Epidermal melanocyte (primary cell): Measurements from ENCODE around the gene RSPH1.
"Not testable (repeated sequence)": the region's sequence is repeated elsewhere in the genome, so short reads cannot be mapped to it uniquely, and the experiment has no call there.

Source experiments
- DNase-seq: peaks from one replicate; pipeline ENCODE4 v3.0.0; 2011; ENCODE audit warnings: low spot score; ENCODE audit not compliant: insufficient read length

Gene RSPH1

DNA sequence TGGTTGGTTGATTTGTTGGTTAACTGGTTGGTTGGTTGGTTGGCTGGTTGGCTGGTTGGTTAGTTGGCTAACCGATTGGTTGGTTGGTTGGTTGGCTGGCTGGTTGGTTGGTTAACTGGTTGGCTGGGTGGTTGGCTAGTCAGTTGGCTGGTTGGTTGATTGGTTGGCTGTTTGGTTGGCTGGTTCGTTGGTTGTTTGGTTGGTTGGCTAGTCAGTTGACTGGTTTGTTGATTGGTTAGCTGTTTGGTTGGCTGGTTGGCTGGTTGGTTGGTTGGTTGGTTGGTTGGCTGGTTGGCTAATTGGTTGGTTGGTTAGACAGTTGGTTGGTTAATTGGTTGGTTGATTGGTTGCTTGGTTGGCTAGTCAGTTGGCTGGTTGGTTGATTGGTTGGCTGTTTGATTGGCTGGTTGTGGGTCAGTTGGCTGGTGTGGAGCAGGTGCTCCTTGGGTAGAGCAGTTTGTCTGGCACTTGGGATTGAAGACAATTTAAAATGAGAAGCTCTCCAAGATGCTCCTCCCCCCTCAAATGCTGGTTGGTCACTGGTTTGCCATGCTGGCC lies 6.9 kb downstream of the RSPH1 start:
- no peak for DNase-seq

DNA sequence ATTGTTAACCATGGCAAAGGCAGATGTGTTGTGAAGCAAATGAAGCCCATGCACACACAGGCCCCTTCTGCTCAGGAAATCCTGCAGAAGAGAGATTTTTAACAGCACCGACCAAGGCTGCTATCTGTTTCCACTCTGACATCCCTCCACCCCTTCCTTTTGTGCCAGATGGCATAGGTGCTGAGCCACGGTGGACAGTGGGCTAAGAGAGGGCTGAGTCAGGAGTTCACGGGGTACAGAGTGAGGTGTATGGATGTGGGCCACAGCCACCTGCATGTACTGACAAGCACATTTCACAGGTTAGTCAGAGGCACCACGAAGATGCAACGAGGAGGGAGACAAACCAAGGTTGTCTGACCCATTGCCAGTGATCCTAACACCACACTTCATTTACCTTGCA lies 9.5 kb downstream of the RSPH1 start:
- DNase-seq, result no peak

DNA sequence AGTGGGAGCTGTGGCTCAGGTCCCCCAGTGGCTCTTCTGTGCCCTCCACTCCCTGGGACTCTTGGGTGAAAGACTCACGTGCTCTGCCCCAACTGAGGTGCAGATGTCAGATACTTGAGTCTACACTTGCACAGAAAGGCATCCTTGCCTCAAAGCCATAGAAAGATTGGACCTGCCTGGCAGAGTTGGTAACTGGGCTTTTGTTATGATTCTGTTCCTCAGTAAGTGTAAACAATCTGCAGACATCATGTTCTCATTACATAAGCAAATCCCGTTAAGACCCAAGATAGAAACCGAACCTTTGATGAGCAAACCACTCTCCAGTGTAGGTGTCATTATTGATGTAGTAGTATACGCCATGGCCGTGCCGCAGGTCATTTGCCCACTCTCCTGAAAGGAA lies 10.0 kb downstream of the RSPH1 start:
- DNase-seq, result no peak

DNA sequence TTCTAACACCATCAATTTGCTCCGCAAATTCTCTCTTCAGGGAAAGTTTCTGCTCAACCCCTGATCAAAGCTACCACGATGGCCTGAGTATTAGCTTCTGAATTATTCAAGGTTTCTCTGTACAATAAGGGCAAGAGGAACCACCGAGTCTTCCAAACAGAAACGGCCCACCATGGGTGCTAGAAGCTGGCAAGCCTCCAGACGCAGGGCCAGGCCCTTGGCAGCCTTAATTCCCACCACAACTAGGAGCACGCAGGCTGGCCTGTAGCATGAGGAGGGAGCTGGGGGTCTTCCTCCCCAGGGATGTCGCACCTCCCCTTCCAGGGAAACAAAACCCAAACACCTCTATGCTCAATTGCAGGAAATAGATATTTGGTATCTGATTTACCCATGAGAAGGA lies 11.1 kb downstream of the RSPH1 start:
- DNase-seq, result no peak

DNA sequence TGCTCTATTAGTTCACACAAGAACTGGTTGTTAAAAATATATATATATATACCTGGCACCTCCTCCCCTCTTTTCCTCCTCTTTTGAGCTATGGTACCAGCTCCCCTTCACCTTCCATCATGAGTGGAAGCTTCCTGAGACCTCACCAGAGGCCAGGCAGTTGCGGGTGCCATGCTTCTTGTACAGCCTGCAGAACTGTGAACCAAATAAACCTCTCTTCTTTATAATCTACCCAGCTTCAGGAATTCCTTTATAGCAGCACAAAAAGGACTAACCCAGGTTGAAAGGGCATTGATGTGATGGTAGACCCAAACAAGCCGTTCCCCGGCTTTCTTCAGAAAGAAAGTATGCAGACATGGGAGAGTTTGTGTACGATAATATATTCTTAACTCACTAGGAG lies 14.9 kb downstream of the RSPH1 start:
- DNase-seq, result no peak

DNA sequence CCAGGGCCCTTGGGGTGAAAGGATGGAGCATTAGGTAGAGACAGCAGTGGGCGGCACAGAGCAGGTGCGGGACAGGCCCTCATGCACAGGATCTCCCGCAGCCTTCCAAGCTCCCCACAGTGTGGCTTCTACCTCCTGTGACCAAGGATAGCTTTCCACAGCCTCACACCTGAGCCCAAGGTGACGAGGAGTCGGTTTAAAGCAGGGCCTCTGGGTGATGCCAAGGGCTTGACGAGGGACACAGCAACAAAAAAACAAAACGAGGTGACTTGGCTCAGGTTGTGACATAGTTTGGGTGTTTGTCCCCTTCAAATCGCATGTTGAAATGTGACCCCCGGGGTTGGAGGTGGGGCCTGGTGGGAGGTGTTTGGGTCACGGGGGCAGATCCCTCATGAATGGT lies 15.3 kb downstream of the RSPH1 start:
- no peak for DNase-seq

DNA sequence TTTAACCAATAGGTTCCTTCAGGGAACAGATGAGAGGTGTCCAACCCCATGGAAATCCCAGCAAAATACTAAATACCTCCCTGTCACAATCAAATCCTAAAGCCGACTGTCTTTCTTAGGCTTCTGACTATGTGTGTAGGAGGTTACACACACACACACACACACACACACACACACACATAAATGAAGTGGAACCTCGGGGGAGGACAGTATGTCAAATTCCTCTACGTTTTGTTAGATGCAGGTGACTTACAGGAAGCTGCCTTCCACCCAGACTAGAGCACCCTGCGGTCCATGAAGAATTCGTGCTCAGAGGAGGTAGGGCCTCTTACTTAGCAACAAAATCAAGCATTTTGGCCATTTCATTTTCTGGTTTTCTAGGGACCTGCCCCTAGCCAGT lies 16.4 kb downstream of the RSPH1 start:
- no peak for DNase-seq

DNA sequence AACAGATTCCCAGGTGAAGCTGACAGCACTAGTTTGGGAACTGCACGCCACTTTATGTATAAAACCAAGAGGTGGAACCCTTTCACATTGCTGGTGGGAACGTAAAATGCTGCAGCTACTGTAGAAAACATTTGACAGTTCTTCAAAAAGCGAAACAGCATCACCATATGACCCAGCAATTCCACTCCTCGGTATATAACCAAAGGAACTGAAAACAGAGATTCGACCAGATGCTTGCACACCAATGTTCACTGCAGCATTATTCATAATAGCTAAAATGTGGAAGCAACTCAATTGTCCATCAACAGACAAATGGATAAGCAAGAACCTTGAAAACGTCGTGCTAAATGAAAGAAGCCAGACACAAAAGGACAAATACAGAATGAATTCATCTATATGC lies 17.5 kb downstream of the RSPH1 start:
- DNase-seq, result no peak

DNA sequence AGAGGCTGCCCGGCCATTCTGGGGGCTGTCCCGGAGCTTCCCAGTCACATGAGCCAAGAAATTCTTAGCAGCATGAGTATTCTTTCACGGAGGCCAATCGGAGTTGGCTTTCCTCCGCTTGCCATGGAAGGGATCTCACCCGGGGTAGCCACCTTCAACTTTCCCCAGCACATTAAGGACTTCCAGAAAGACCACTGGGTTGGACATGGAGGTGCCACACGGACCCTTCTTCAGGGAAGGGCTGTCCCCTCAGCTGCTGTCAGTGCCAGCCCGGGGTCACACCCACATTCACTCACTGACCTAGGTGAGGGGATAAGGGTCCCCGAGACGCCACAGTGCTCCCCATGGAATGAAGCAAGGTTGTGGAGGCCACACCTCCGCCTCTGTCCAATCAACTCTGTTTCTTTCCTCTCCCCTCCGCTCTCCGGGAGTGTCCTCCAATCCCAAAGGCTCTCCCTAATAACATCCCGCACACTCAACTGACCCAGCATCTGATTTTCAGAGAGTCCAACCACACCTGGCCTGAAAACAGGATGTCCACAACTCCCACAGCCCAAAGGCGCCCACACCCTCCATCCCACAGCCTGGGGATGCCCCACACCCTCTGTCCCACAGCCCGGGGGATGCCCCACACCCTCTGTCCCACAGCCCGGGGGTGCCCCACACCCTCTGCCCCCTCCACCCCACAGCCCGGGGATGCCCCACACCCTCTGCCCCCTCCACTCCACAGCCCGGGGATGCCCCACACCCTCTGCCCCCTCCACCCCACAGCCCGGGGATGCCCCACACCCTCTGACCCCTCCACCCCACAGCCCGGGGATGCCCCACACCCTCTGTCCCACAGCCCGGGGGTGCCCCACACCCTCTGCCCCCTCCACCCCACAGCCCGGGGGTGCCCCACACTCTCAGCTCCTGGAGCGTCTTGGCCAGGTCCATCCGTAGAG lies 19.4 kb downstream of the RSPH1 start:
- no peak for DNase-seq

DNA sequence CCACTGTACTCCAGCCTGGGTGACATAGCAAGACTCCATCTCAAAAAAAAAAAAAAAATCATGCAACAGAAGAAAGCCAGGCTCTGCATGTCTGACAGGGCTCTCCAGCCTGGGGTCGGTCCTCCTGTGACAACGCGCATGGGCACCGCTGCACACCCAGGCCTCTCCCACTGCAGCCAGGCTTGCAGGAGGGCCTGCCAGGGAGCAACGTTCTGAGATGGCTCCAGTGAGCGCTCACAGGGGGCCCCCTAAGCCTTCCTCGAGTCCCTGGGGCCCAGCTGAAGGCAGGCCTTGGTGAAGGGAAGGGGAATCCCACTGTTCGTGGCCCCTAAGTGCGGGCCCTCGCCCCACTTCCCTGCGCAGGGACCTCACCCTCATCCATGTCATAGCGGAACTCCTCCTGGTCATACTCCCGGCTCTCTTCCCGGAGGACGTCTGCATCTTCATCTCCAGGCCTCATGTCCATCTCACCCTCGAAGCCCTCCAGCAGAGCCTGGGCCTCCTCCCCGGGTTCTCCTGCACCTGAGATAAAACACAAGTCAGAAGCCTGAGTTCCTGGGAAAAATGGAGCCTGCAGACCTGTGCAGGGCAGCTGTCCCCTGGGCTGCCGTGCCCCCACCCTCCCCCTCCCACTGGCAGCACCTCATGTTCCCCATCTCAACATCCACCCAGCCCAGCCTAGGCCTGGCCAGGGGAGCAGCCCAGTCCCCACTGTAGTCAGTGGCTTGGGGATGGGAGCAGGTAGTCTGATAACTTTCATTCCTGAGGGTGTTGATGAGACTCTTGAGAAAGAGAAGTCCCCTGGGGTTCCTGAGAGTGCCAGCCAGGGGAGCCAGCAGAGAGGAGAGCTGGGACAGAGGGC lies 20.3 kb downstream of the RSPH1 start:
- DNase-seq, result no peak

DNA sequence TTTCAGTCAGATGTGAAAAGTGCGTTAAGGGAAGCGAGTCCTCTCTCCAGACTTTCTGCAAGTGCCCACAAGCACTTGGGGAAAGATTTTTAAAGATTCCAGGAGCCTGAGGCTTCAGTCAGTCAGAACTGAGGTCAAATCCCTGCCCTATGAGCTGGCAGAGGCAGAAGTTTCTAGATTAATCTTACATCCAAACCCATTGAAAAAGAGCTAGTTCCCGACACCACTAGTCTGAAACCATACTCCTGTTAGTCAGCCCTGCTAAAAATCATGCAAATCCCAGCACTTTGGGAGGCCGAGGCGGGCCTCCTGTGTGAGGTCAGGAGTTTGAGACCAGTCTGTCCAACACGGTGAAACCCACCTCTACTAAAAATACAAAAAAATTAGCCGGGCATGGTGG lies 21.0 kb downstream of the RSPH1 start:
- no peak for DNase-seq

DNA sequence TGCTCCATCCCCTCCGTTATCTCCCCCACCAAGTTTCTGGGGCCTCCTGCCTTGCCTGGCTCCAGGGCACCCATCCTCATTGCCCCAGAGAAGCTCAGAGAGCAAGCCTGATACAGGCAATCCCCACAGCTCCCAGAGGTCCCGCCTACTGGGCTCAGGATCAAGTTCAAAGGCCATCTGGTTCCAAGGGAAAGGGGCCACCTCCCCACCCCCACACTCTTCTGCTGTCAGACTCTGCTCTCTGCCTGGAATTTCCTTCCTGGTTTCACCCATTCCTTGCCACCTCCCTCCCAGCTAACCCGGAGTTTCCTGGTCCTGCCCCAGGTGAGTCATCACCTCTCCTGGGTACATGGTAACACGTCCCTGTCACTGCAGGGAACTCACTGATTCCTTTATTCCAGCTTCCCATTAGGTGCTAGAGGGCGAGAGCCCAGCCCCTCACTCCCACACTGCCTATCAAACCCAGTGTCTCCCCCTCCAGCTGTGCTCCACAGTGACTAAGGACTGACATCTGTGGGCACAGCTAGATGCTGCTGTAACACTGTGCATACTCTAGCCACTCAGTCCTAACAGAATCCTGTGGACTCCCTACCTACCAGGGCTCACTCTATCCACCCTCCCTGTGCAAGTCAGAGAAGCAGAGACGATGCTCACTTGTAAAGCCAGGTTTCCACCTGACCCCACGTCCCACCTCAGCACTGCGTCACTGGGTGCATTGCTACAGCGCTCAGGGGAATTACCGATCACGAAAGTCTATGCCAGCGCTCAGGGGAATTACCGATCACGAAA lies 21.8 kb downstream of the RSPH1 start:
- no peak for DNase-seq

DNA sequence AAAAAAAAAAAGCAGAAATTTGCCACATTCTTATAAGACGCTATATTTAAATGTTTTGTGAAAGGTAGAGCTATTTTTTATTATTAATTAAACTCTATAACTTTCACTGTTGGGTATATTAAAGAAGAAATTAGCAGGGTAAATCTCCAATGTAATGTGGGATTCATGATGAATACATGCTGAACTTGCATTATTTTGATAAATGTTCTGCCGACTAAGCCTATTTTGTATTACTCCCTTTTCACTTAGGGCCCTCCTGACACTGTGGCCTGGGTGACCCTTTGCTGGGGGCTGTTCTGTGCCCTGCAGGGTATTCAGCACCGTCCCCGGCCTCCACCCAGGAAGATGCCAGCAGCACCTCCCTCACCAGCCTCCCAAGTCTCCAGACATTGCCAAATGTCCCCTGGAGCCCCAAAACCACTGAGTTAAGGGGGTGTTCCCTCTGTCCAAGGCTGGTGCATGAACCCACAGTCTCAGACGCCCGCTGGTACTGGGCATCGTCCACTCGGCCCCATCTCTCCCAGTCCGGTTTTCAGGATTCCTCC lies 22.5 kb downstream of the RSPH1 start:
- no peak for DNase-seq

DNA sequence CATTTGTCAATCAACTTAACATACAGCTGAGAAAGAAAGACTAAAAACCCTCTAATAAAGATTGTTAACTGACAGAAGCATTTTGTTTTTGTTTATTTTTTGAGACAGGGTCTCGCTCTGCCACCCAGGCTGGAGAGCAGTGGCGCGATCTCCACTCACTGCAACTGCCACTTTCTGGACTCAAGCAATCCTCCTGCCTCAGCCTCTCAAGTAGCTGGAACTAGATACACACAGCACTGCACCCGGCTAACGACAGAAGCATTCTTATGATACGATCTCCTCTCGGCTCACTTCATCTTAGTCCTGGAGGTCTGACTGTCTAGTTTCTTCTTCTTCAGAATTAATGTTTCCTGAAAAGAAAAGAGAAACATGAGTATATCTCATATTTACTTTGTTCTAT lies 23.5 kb downstream of the RSPH1 start:
- no peak for DNase-seq

DNA sequence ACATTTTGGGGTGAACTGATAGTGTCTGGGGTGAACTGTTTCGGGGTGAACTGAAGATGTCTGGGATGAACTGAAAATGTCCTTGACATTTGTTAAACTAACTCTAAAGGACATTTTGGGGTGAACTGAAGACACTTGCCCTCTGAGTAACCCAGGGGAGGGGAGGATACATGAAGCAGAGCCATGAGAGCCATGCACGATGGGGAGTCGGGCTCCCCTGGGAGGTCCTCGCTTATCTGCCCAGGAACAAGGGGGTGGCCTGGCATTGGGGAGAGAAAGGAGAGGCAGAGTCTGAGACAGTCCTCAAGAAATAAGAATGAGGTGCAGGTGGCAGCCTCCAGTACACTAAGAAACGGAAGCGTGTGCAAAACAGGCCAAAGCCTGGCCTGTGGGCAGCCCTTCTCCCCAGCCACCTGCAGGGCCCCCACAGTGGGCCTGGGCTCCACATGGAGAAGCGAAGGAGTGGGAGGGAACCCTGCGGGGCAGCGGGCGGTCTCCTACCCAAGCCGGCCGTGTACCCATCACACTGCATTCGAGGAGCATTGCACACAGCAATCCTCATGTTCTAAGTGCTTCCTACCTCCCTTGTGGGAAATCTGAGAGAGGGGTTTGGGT lies 24.2 kb downstream of the RSPH1 start:
- no peak for DNase-seq

DNA sequence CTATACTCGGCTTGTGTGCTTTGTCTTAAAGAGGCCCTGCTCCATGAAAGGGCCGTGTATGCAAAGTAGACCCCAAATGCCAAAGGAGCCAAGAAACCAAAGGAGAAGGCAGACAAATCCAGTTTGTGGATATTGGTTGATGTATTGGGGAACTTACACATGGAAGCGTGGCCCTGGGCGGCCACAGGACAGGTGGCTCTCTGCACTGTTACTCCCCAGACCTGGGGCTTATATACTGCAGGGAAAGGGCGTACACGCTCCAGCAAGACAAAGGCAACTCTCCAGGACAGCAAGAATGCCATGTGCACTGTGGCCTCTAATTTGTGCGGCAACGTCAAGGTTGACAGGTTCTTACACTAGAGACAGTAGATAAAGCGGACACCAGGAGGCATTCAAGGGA lies 24.8 kb downstream of the RSPH1 start:
- DNase-seq, result no peak

DNA sequence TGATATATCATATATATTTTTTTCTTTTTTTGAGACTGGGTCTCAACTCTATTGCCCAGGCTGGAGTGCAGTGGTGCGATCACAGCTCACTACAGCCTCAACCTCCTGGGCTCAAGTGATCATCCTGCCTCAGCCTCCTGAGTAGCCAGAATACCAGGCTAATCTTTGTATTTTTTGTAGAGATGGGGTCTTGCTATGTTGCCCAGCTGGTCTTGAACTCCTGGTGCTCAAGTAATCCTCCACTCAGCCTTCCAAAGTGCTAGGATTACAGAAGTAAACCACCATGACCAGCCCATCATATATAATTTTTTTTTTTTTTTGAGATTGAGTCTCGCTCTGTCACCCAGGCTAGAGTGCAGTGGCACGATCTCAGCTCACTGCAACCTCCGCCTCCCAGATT lies 26.3 kb downstream of the RSPH1 start:
- not testable (repeated sequence) for DNase-seq

DNA sequence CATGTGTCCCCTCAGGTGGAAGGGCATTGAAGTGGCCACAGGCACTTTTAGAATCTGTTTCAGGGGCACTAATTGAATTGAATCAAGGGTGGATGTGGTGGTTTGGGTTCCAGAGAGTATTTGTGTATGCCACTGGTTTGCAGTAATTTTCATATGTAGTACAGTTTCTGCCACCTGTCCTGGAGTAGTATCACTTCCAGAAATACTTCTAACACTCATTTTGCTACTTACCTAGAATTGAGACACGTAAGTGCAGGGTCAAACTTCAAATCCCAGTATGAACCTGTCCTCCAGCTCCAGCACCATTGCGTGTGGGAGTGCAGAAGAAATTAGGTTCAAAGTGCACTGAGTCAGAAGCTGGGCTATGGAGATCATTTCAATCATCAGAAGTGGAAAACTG lies 26.8 kb downstream of the RSPH1 start:
- no peak for DNase-seq

DNA sequence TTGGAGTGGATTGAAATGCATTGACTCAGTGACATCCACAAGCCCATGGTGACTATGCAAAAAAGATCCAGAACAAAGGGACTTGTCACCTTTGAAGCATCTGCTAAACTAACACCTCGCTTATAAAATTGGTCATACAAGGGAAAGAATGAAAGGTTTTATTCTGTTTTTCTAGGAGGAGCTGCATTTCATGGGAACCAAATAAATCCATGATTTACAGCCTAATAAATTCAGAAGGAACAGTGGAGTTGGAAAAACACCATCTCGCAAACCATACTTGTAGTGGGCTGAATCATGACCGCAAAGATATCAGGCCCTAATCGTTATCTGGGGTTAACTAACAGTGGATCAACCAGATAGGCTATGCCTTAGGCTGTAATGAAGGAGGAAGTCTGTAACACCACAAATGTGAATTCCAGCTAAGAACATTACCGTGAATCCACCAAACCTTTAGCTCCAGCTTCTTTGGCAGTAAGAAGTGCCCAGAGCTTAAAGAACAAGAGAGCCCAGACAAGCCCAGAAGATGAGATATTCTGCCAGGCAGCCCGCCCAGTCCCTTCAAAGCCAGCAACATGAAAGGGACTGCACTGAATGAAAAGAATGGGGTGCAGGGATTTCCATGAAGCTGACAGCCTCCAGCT lies 27.4 kb downstream of the RSPH1 start:
- no peak for DNase-seq
